ENCODE measurements around the gene SLC6A9. TPM values are rescaled to one million over a fixed set of nuclear protein-coding genes. Genes with fewer than 3 reads are reported as not detected.

The SLC6A9 gene
- total RNA-seq, 1 donor from 2014 or later, result 2.1 TPM

- Histone ChIP-seq H3K4me3 (ENCODE audit: low read length in 3 of 3) (peak within 1 kb of the TSS; percentile 88 to 94 (median 90)), H3K27me3 (ENCODE audit: control insufficient read depth in 3 of 3, insufficient read depth in 3 of 3, low read length in 3 of 3) (no peaks in the 10 kb centered on the region), H3K9ac (ENCODE audit: low read depth in 1 of 3, low read length in 3 of 3) (peak within 1 kb of the TSS; percentile 90 to 95 (median 94)), H3K4me1 (ENCODE audit: control insufficient read depth in 3 of 3, insufficient read depth in 3 of 3, low read length in 3 of 3) (peaks cover 66 to 84% (median 79%) of the 10 kb centered on the region in 3 donors), H3K9me3 (ENCODE audit: control insufficient read depth in 3 of 3, low read length in 3 of 3) (no peaks in the 10 kb centered on the region), H3K27ac (ENCODE audit: low read depth, low read length) (peak within 1 kb of the TSS; percentile 96), H3K36me3 (ENCODE audit: control insufficient read depth in 3 of 3, insufficient read depth in 3 of 3, low read length in 3 of 3) (peaks cover 25 to 45% (median 32%) of the 10 kb centered on the region in 3 donors)
Observed at GRCh38 chr1:43974443-43975248, 56.6 kb downstream of the SLC6A9 start, which contains the start of gene ATP6V0B. ATP6V0B (plus strand) TSS chr1:43974960; CDS start chr1:43975041, 81 bp downstream.

DNA sequence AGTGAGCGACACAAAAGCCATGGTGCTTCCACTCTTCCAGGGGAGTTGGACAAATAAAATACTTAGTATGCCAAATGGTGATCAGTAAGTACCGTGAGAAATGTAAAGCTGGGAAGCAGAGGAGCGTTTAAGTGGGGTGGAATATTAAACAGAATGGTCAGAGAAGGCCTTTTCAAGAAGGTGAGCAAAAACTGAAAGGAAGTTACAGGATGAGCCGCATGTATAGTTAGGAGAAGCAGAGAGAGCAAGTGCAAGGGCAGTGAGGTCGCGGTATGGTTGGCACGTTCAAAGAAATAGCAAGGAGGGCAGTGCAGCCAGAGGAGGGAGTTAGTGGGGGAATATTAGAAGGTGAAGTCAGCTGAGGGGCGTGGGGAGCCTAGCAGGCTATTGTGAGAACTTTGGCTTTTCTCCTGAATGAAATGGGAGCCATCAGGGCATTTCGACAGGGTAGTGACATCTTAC, 57.2 kb downstream of the SLC6A9 start:
- peak overlapping the region; percentile 86 to 94 (median 90) for H3K4me3 ChIP-seq (ENCODE audit: low read length in 3 of 3)
- no peaks in the 10 kb centered on the region for H3K27me3 ChIP-seq (ENCODE audit: control insufficient read depth in 3 of 3, insufficient read depth in 3 of 3, low read length in 3 of 3)
- peak overlapping the region; percentile 80 to 95 (median 94) for H3K9ac ChIP-seq (ENCODE audit: low read depth in 1 of 3, low read length in 3 of 3)
- H3K27ac ChIP-seq (ENCODE audit: low read depth, low read length), result peak overlapping the region; percentile 96
- H3K4me1 ChIP-seq (ENCODE audit: control insufficient read depth in 3 of 3, insufficient read depth in 3 of 3, low read length in 3 of 3), result peaks cover 69 to 84% (median 80%) of the 10 kb centered on the region in 3 donors
- peaks cover 25 to 45% (median 32%) of the 10 kb centered on the region in 3 donors for H3K36me3 ChIP-seq (ENCODE audit: control insufficient read depth in 3 of 3, insufficient read depth in 3 of 3, low read length in 3 of 3)
- H3K9me3 ChIP-seq (ENCODE audit: control insufficient read depth in 3 of 3, low read length in 3 of 3), result no peaks in the 10 kb centered on the region

DNA sequence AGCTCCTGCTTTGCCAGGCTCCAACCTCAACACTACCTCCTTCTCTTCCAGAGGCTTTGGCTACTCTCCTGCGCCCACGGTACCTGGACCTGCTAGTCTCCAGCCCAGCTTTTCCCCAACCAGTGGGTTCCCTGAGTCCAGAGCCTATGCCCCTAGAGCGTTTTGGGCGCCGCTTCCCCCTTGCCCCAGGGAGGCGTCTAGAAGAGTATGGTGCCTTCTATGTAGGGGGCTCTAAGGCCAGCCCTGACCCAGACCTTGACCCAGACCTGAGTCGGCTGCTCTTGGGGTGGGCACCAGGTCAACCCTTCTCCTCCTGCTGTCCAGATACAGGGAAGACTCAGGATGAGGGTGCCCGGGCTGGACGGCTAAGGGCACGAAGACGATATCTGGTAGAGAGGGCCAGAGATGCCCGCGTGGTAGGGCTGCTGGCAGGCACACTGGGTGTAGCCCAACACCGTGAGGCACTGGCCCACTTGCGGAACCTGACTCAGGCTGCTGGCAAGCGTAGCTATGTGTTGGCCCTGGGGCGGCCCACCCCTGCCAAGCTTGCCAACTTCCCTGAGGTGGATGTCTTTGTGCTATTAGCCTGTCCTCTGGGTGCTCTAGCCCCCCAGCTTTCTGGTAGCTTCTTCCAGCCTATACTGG, 59.8 kb downstream of the SLC6A9 start:
- H3K36me3 ChIP-seq (ENCODE audit: control insufficient read depth in 3 of 3, insufficient read depth in 3 of 3, low read length in 3 of 3), result peaks cover 24 to 39% (median 27%) of the 10 kb centered on the region in 3 donors
- no peaks in the 10 kb centered on the region for H3K27me3 ChIP-seq (ENCODE audit: control insufficient read depth in 3 of 3, insufficient read depth in 3 of 3, low read length in 3 of 3)
- peak overlapping the region; percentile 54 for H3K27ac ChIP-seq (ENCODE audit: low read depth, low read length)
- H3K4me1 ChIP-seq (ENCODE audit: control insufficient read depth in 3 of 3, insufficient read depth in 3 of 3, low read length in 3 of 3), result peaks cover 51 to 61% (median 60%) of the 10 kb centered on the region in 3 donors
- peak overlapping the region in 1 of 3 donors; percentile 54 for H3K9ac ChIP-seq (ENCODE audit: low read depth in 1 of 3, low read length in 3 of 3)
- no peaks in the 10 kb centered on the region for H3K9me3 ChIP-seq (ENCODE audit: control insufficient read depth in 3 of 3, low read length in 3 of 3)
- H3K4me3 ChIP-seq (ENCODE audit: low read length in 3 of 3), result peak overlapping the region in 1 of 3 donors; percentile 98

- no peaks in the 10 kb centered on the region for H3K27me3 ChIP-seq (ENCODE audit: control insufficient read depth in 3 of 3, insufficient read depth in 3 of 3, low read length in 3 of 3)
- H3K4me3 ChIP-seq (ENCODE audit: low read length in 3 of 3), result peak overlapping the region; percentile 95 to 98 (median 97)
- H3K27ac ChIP-seq (ENCODE audit: low read depth, low read length), result peak overlapping the region; percentile 54
- no peaks in the 10 kb centered on the region for H3K9me3 ChIP-seq (ENCODE audit: control insufficient read depth in 3 of 3, low read length in 3 of 3)
- H3K4me1 ChIP-seq (ENCODE audit: control insufficient read depth in 3 of 3, insufficient read depth in 3 of 3, low read length in 3 of 3), result peaks cover 46 to 55% (median 54%) of the 10 kb centered on the region in 3 donors
- H3K9ac ChIP-seq (ENCODE audit: low read depth in 1 of 3, low read length in 3 of 3), result peak overlapping the region; percentile 25 to 91 (median 81)
- peaks cover 26 to 42% (median 30%) of the 10 kb centered on the region in 3 donors for H3K36me3 ChIP-seq (ENCODE audit: control insufficient read depth in 3 of 3, insufficient read depth in 3 of 3, low read length in 3 of 3)
Observed at GRCh38 chr1:43970911-43971310, 60.4 kb downstream of the SLC6A9 start.

- Histone ChIP-seq H3K4me1 (ENCODE audit: control insufficient read depth in 3 of 3, insufficient read depth in 3 of 3, low read length in 3 of 3) (peaks cover 42 to 51% (median 50%) of the 10 kb centered on the region in 3 donors), H3K9ac (ENCODE audit: low read depth in 1 of 3, low read length in 3 of 3) (peak overlapping the region; percentile 81 to 91 (median 86)), H3K27ac (ENCODE audit: low read depth, low read length) (peak overlapping the region; percentile 54), H3K4me3 (ENCODE audit: low read length in 3 of 3) (peak overlapping the region; percentile 95 to 98 (median 97)), H3K27me3 (ENCODE audit: control insufficient read depth in 3 of 3, insufficient read depth in 3 of 3, low read length in 3 of 3) (no peaks in the 10 kb centered on the region), H3K9me3 (ENCODE audit: control insufficient read depth in 3 of 3, low read length in 3 of 3) (no peaks in the 10 kb centered on the region), H3K36me3 (ENCODE audit: control insufficient read depth in 3 of 3, insufficient read depth in 3 of 3, low read length in 3 of 3) (peaks cover 29 to 45% (median 34%) of the 10 kb centered on the region in 3 donors)
Observed at GRCh38 chr1:43970502-43970901, 60.8 kb downstream of the SLC6A9 start.

- Histone ChIP-seq H3K4me1 (ENCODE audit: control insufficient read depth in 3 of 3, insufficient read depth in 3 of 3, low read length in 3 of 3) (peaks cover 38 to 48% (median 48%) of the 10 kb centered on the region in 3 donors), H3K36me3 (ENCODE audit: control insufficient read depth in 3 of 3, insufficient read depth in 3 of 3, low read length in 3 of 3) (peaks cover 33 to 47% (median 38%) of the 10 kb centered on the region in 3 donors), H3K9me3 (ENCODE audit: control insufficient read depth in 3 of 3, low read length in 3 of 3) (no peaks in the 10 kb centered on the region), H3K4me3 (ENCODE audit: low read length in 3 of 3) (peak within 1 kb of the TSS; percentile 95 to 98 (median 97)), H3K9ac (ENCODE audit: low read depth in 1 of 3, low read length in 3 of 3) (peak within 1 kb of the TSS; percentile 81 to 91 (median 86)), H3K27ac (ENCODE audit: low read depth, low read length) (peak within 1 kb of the TSS; percentile 54), H3K27me3 (ENCODE audit: control insufficient read depth in 3 of 3, insufficient read depth in 3 of 3, low read length in 3 of 3) (no peaks in the 10 kb centered on the region)
Observed at GRCh38 chr1:43969746-43970466, 61.4 kb downstream of the SLC6A9 start, which contains the start of gene DPH2. DPH2 (plus strand) TSS chr1:43970010; CDS start chr1:43970176, 166 bp downstream.

- no peaks in the 10 kb centered on the region for H3K27me3 ChIP-seq (ENCODE audit: control insufficient read depth in 3 of 3, insufficient read depth in 3 of 3, low read length in 3 of 3)
- peak overlapping the region; percentile 52 to 64 (median 56) for H3K4me3 ChIP-seq (ENCODE audit: low read length in 3 of 3)
- H3K9ac ChIP-seq (ENCODE audit: low read depth in 1 of 3, low read length in 3 of 3), result no peak overlapping the region
- H3K36me3 ChIP-seq (ENCODE audit: control insufficient read depth in 3 of 3, insufficient read depth in 3 of 3, low read length in 3 of 3), result peaks cover 39 to 52% (median 44%) of the 10 kb centered on the region in 3 donors
- H3K27ac ChIP-seq (ENCODE audit: low read depth, low read length), result no peak overlapping the region
- peaks cover 37 to 46% (median 46%) of the 10 kb centered on the region in 3 donors for H3K4me1 ChIP-seq (ENCODE audit: control insufficient read depth in 3 of 3, insufficient read depth in 3 of 3, low read length in 3 of 3)
- no peaks in the 10 kb centered on the region for H3K9me3 ChIP-seq (ENCODE audit: control insufficient read depth in 3 of 3, low read length in 3 of 3)
Observed at GRCh38 chr1:43969416-43969745, 61.9 kb downstream of the SLC6A9 start.

GRCh38 chr1:43968348-43968948, 62.8 kb downstream of the SLC6A9 start:
- no peak overlapping the region for H3K4me3 ChIP-seq (ENCODE audit: low read length in 3 of 3)
- H3K27ac ChIP-seq (ENCODE audit: low read depth, low read length), result no peak overlapping the region
- peaks cover 47 to 60% (median 51%) of the 10 kb centered on the region in 3 donors for H3K36me3 ChIP-seq (ENCODE audit: control insufficient read depth in 3 of 3, insufficient read depth in 3 of 3, low read length in 3 of 3)
- no peak overlapping the region for H3K9ac ChIP-seq (ENCODE audit: low read depth in 1 of 3, low read length in 3 of 3)
- no peaks in the 10 kb centered on the region for H3K27me3 ChIP-seq (ENCODE audit: control insufficient read depth in 3 of 3, insufficient read depth in 3 of 3, low read length in 3 of 3)
- H3K4me1 ChIP-seq (ENCODE audit: control insufficient read depth in 3 of 3, insufficient read depth in 3 of 3, low read length in 3 of 3), result peaks cover 28 to 37% (median 36%) of the 10 kb centered on the region in 3 donors
- no peaks in the 10 kb centered on the region for H3K9me3 ChIP-seq (ENCODE audit: control insufficient read depth in 3 of 3, low read length in 3 of 3)

DNA sequence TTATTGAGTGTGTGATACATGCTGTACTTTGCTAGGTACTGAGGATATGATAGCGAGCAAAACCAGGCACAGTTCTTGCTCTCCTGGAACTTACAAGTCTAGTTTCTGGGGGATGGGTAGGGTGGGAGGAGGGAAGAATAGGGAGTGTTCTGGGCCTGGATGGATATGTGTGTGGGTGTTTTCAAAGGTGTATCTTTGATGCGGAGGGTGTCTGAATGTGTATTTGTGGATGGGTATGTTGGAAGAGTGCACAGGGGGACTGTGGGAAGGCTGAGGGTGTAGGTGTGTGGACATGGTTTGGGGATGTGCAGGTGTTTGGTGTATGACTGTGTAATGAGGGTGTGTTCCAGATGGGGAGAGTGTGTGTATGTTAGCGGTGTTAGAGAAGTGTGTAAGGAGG, 65.9 kb downstream of the SLC6A9 start:
- H3K9me3 ChIP-seq (ENCODE audit: control insufficient read depth in 3 of 3, low read length in 3 of 3), result no peaks in the 10 kb centered on the region
- no peak overlapping the region for H3K4me3 ChIP-seq (ENCODE audit: low read length in 3 of 3)
- H3K27ac ChIP-seq (ENCODE audit: low read depth, low read length), result no peak overlapping the region
- H3K9ac ChIP-seq (ENCODE audit: low read depth in 1 of 3, low read length in 3 of 3), result no peak overlapping the region
- no peaks in the 10 kb centered on the region for H3K27me3 ChIP-seq (ENCODE audit: control insufficient read depth in 3 of 3, insufficient read depth in 3 of 3, low read length in 3 of 3)
- peaks cover 69 to 74% (median 70%) of the 10 kb centered on the region in 3 donors for H3K36me3 ChIP-seq (ENCODE audit: control insufficient read depth in 3 of 3, insufficient read depth in 3 of 3, low read length in 3 of 3)
- H3K4me1 ChIP-seq (ENCODE audit: control insufficient read depth in 3 of 3, insufficient read depth in 3 of 3, low read length in 3 of 3), result peaks cover 5 to 11% (median 8%) of the 10 kb centered on the region in 3 donors

Data from skeletal muscle tissue (tissue), 4 donors.